OCI-LY7 (cell line): ENCODE measurements around the gene ATP2C1.

Experiments
- EZH2phosphoT487 ChIP-seq: fragments of 200-600 bp; sonication (generic); IDR thresholded peaks from 2 replicates; pipeline ENCODE4 v1.6.1; 2018; ENCODE audit warnings: low read depth, borderline replicate concordance, mild to moderate bottlenecking, mixed run types, antibody characterized with exemption, low read length, moderate library complexity, mixed read lengths
- TF ChIP-seq, protein P1 (sequence below): fragments of 200-600 bp; sonication (generic); conservative IDR thresholded peaks from 2 replicates; pipeline ENCODE4 v1.5.1; 2014; ENCODE audit warnings: mild to moderate bottlenecking, antibody characterized with exemption, low read length, moderate library complexity, mixed read lengths

DNA sequence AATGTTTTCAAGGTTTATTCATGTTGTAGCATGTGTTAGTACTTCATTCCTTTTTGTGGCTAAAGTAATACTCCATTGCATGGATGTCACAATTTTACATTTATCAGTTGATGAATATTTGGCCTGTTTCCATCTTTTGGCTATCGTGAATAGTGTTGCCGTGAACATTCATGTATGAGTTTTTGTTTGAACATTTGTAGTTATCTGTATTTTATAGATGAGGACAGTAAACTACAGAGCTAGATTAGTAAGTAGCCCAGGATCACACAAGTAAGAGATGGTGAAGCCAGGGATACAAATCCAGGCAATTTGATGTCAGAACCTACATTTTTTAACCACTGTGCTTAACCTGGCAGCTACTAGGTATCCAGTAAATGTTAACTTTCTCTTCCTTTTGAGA is 69.6 kb downstream of the ATP2C1 start:
- TF ChIP-seq, protein P1, sequence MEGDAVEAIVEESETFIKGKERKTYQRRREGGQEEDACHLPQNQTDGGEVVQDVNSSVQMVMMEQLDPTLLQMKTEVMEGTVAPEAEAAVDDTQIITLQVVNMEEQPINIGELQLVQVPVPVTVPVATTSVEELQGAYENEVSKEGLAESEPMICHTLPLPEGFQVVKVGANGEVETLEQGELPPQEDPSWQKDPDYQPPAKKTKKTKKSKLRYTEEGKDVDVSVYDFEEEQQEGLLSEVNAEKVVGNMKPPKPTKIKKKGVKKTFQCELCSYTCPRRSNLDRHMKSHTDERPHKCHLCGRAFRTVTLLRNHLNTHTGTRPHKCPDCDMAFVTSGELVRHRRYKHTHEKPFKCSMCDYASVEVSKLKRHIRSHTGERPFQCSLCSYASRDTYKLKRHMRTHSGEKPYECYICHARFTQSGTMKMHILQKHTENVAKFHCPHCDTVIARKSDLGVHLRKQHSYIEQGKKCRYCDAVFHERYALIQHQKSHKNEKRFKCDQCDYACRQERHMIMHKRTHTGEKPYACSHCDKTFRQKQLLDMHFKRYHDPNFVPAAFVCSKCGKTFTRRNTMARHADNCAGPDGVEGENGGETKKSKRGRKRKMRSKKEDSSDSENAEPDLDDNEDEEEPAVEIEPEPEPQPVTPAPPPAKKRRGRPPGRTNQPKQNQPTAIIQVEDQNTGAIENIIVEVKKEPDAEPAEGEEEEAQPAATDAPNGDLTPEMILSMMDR, result no peak
- no peak for TF ChIP-seq EZH2phosphoT487
